Liver (tissue), 3 donors: ENCODE measurements around the gene PPP2R5A.

Source experiments
- FOXA1 ChIP-seq: IDR thresholded peaks from 2 replicates; pipeline ENCODE4 v1.6.1; 2016; ENCODE audit warnings: antibody characterized with exemption
- RAD21 ChIP-seq, 2 donors: IDR thresholded peaks; 2 replicates each; pipeline ENCODE4 v1.6.1; 2016; ENCODE audit warnings: antibody characterized with exemption in 2 of 2, mild to moderate bottlenecking in 2 of 2
- RXRA ChIP-seq, 2 donors: IDR thresholded peaks; 2 replicates each; pipeline ENCODE4 v1.6.1; 2017 to 2018; ENCODE audit warnings: antibody characterized with exemption in 2 of 2, mild to moderate bottlenecking in 1 of 2
- TAF1 ChIP-seq: conservative IDR thresholded peaks from 2 replicates; pipeline ENCODE4 v1.6.1; 2016; ENCODE audit warnings: antibody characterized with exemption, mild to moderate bottlenecking
- TF ChIP-seq, protein P1 (sequence below): fragments of 150-350 bp; IDR thresholded peaks from 2 replicates; pipeline ENCODE4 v1.5.1; 2017; ENCODE audit warnings: improper control_type of control experiment, low read depth, low read length; ENCODE audit not compliant: missing input control
- TF ChIP-seq, protein P2 (sequence below): IDR thresholded peaks from 2 replicates; pipeline ENCODE4 v1.6.1; 2016; ENCODE audit warnings: antibody characterized with exemption
- TF ChIP-seq, protein P3 (sequence below): IDR thresholded peaks from 2 replicates; pipeline ENCODE4 v1.6.1; 2016; ENCODE audit warnings: antibody characterized with exemption, mild to moderate bottlenecking
- donor health status: healthy.
- donor health status: healthy.

DNA sequence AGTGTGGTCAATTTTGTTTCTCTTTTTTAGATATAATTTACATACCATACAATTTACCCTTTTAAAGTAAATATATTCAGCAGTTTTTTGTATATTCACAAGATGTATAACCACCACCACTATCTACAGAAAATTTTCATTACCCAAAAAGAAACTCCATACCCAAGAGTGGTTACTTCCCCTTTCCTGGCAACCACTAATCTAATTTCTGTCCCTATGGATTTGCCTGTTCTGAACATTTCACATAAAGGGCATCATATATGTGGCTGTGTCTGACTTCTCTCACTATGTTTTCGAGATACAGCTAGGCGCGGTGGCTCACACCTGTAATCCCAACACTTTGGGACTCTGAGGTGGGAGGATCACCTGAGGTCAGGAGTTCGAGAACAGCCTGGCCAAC, 115.8 kb downstream of the PPP2R5A start:
- TF ChIP-seq, protein P1, sequence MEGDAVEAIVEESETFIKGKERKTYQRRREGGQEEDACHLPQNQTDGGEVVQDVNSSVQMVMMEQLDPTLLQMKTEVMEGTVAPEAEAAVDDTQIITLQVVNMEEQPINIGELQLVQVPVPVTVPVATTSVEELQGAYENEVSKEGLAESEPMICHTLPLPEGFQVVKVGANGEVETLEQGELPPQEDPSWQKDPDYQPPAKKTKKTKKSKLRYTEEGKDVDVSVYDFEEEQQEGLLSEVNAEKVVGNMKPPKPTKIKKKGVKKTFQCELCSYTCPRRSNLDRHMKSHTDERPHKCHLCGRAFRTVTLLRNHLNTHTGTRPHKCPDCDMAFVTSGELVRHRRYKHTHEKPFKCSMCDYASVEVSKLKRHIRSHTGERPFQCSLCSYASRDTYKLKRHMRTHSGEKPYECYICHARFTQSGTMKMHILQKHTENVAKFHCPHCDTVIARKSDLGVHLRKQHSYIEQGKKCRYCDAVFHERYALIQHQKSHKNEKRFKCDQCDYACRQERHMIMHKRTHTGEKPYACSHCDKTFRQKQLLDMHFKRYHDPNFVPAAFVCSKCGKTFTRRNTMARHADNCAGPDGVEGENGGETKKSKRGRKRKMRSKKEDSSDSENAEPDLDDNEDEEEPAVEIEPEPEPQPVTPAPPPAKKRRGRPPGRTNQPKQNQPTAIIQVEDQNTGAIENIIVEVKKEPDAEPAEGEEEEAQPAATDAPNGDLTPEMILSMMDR = no peak
- TF ChIP-seq TAF1 (no peak), FOXA1 (no peak), RXRA (IDR thresholded peaks at IDR 0.05) (no peak), RAD21 (IDR thresholded peaks at IDR 0.05) (no peak)
- TF ChIP-seq, protein P2, sequence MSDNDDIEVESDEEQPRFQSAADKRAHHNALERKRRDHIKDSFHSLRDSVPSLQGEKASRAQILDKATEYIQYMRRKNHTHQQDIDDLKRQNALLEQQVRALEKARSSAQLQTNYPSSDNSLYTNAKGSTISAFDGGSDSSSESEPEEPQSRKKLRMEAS = no peak
- TF ChIP-seq, protein P3, sequence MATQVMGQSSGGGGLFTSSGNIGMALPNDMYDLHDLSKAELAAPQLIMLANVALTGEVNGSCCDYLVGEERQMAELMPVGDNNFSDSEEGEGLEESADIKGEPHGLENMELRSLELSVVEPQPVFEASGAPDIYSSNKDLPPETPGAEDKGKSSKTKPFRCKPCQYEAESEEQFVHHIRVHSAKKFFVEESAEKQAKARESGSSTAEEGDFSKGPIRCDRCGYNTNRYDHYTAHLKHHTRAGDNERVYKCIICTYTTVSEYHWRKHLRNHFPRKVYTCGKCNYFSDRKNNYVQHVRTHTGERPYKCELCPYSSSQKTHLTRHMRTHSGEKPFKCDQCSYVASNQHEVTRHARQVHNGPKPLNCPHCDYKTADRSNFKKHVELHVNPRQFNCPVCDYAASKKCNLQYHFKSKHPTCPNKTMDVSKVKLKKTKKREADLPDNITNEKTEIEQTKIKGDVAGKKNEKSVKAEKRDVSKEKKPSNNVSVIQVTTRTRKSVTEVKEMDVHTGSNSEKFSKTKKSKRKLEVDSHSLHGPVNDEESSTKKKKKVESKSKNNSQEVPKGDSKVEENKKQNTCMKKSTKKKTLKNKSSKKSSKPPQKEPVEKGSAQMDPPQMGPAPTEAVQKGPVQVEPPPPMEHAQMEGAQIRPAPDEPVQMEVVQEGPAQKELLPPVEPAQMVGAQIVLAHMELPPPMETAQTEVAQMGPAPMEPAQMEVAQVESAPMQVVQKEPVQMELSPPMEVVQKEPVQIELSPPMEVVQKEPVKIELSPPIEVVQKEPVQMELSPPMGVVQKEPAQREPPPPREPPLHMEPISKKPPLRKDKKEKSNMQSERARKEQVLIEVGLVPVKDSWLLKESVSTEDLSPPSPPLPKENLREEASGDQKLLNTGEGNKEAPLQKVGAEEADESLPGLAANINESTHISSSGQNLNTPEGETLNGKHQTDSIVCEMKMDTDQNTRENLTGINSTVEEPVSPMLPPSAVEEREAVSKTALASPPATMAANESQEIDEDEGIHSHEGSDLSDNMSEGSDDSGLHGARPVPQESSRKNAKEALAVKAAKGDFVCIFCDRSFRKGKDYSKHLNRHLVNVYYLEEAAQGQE = no peak
